Psoas muscle (tissue), 8 donors: ENCODE measurements around the gene PAK5. TPM values are rescaled to one million over a fixed set of nuclear protein-coding genes. Genes with fewer than 3 reads are reported as not detected.

Experiments
- ATAC-seq, 4 donors: fragments of 200-7000 bp; cut with Tn5 transposase; one replicate each; pipeline ENCODE4 v1.9.1; 2020; ENCODE audit warnings: moderate library complexity in 3 of 4, mild to moderate bottlenecking in 2 of 4
- DNase-seq, 2 donors: peaks; one replicate each; pipeline ENCODE4 v3.0.0-alpha.2; 2020
- H3K27ac ChIP-seq: fragments of 200-600 bp; one replicate; pipeline ENCODE4 v1.8.0; 2022
- H3K27me3 ChIP-seq, 3 donors: fragments of 200-600 bp in 1 of 3; one replicate each; pipeline versions ENCODE4 v1.6.1 to v1.8.0; 2013 to 2022; ENCODE audit warnings: low read length in 2 of 3, mild to moderate bottlenecking in 2 of 3, moderate library complexity in 1 of 3; ENCODE audit not compliant: insufficient read depth in 3 of 3
- H3K36me3 ChIP-seq, 2 donors: fragments of 200-600 bp in 1 of 2; one replicate each; pipeline versions ENCODE4 v1.6.1 to v1.8.0; 2013 to 2022; ENCODE audit warnings: low read depth in 1 of 2, mild to moderate bottlenecking in 1 of 2, moderate library complexity in 1 of 2; ENCODE audit not compliant: insufficient read depth in 1 of 2
- H3K4me1 ChIP-seq: fragments of 200-600 bp; one replicate; pipeline ENCODE4 v1.8.0; 2022
- H3K4me3 ChIP-seq: fragments of 200-600 bp; one replicate; pipeline ENCODE4 v1.8.0; 2022; ENCODE audit warnings: mild to moderate bottlenecking
- H3K9me3 ChIP-seq: fragments of 200-600 bp; one replicate; pipeline ENCODE4 v1.8.0; 2022
- WGBS, 3 donors: extraction: QIAGEN DNeasy Blood & Tissue Kit; methylation state at CpG; one replicate each; pipeline versions ENCODE4 v1.1.6 to v1.1.7; 2013; 5-methylcytosine and 5-hydroxymethylcytosine counted together
- intact Hi-C, 2 donors: fragments of 100-400 bp; cut with DNase I; formaldehyde crosslinking; loops; one replicate each; pipeline versions ENCODE4 v1.11.0 to v1.14.2; 2022
- polyA plus RNA-seq, 3 donors: library from polyadenylated mRNA; stranded (reverse); fragments of 200-250 nt; gene quantifications; one replicate each; pipeline ENCODE4 v1.2.3, GENCODE V29; 2013
- total RNA-seq, 4 donors: library from RNA; stranded (reverse); fragmentation: NEBNext Ultra II Directional in 2 of 4; extraction: Animal tissue kit (Norgen Biotek cat#: 25700) in 2 of 4; gene quantifications; one replicate each; pipeline versions ENCODE4 v1.2.1 to v1.2.4, GENCODE V29; 2021 to 2023
- TF ChIP-seq, protein P1 (sequence below): fragments of 200-600 bp; IDR thresholded peaks from one replicate; pipeline ENCODE4 v1.8.0; 2022; ENCODE audit warnings: antibody characterized with exemption
- donor health status: healthy with polysubstance abuse.
- donor health status: DM: no; HTN: no; CAD: no; lungs with moderate emphysema.
- donor health status: Bipolar disorder and iron deficiency.
- donor health status: healthy.
- donor health status: DM: yes; HTN: yes; CAD: no.
- donor health status: DM: no; HTN: no; CAD: no.
- donor health status: DM: no; HTN: no; CAD: no.
- donor health status: DM: yes; HTN: yes; CAD: no.

PAK5 gene
- total and polyA plus RNA-seq, 7 donors = 0.01 TPM; not detected in 6

DNA sequence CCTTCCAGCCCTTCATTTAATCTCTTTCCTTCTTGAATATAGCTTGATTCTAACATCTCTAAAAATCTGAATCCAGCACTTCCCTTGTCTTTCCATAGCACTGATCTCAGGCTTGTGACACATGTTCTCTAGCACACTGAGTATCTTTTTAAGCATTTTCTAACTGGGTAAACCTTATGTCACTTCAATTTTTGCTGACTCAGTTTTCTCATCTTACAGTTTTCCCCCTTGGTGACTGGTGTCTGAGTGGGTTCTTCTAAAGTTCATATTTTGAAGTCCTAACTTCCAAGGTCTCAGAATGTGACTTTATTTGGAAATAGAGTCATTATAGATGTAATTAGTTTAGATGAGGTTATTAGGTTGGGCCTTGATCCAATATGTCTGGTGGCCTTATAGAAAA is 153.9 kb downstream of the PAK5 start:
- H3K36me3 ChIP-seq = no peaks in the 10 kb centered on the region
- intact Hi-C loops = loop anchor here in 1 of 2 donors (5.0 kb wide), 1 partner anchor 48 kb away; no protein-coding TSS in a partner anchor
- no peak for ATAC-seq

DNA sequence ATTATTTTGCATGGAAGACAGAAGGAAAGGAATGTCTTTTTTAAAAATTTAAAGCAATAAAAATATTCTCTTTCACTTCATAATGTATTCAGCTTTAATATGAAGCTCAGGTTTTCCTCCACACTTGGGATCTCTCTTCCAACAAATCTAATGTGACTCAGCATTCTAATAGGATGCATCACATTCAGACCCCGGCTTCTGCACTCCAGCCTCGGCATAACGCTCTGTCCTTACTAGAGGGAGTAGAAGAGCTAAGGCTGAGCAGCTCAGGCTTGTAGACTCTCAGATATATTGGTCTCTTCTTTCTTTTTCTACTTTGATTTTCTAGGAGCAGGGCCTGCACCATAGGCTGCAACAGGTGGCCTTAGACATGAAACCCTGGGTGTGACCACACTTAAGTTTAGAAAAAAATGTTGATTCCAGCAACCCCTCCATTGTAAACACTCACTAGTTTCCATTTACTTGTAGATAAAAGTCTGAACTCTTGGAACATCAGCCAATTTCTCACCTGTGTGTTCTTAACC is 161.7 kb downstream of the PAK5 start:
- Histone ChIP-seq H3K9me3 (no peaks in the 10 kb centered on the region), H3K27me3 (no peaks in the 10 kb centered on the region), H3K27ac (no peak overlapping the region), H3K36me3 (no peaks in the 10 kb centered on the region), H3K4me1 (no peaks in the 10 kb centered on the region), H3K4me3 (no peak overlapping the region)
- intact Hi-C loops = no loop called here
- no peak for DNase-seq
- WGBS, 3 donors = 78 to 84% (median 80%) methylated on average over 3 of the region's 3 CpGs
- TF ChIP-seq, protein P1, sequence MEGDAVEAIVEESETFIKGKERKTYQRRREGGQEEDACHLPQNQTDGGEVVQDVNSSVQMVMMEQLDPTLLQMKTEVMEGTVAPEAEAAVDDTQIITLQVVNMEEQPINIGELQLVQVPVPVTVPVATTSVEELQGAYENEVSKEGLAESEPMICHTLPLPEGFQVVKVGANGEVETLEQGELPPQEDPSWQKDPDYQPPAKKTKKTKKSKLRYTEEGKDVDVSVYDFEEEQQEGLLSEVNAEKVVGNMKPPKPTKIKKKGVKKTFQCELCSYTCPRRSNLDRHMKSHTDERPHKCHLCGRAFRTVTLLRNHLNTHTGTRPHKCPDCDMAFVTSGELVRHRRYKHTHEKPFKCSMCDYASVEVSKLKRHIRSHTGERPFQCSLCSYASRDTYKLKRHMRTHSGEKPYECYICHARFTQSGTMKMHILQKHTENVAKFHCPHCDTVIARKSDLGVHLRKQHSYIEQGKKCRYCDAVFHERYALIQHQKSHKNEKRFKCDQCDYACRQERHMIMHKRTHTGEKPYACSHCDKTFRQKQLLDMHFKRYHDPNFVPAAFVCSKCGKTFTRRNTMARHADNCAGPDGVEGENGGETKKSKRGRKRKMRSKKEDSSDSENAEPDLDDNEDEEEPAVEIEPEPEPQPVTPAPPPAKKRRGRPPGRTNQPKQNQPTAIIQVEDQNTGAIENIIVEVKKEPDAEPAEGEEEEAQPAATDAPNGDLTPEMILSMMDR = no peak
- ATAC-seq = no peak

More for the DNA sequence above, 153.9 kb downstream of the PAK5 start:
- DNase-seq = no peak
- no peak overlapping the region for H3K4me3 ChIP-seq
- H3K27me3 ChIP-seq = no peaks in the 10 kb centered on the region
- no peak overlapping the region for H3K27ac ChIP-seq
- H3K9me3 ChIP-seq = no peaks in the 10 kb centered on the region
- TF ChIP-seq, protein P1 = no peak
- H3K4me1 ChIP-seq = no peaks in the 10 kb centered on the region

DNA sequence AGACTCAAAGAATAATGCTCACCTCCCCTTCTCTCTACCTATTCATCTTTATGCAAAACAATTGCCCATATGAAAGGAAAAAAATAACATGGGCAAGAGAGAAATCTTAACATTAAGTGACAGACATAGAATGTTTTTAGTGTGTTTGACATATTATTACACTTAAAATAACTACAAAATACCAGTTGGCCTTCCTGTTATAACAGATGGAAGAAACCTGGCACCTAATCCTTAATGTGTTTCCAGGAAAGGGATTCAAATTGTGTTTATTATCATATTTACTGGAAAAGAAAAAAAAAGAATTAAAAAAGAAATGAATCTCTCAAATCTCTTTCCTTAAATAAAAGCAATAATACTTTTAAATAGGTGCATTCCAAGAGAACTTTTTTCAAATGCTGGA is 165.9 kb downstream of the PAK5 start:
- no peak overlapping the region for H3K4me3 ChIP-seq
- H3K4me1 ChIP-seq = no peaks in the 10 kb centered on the region
- intact Hi-C loops = no loop called here
- no peak overlapping the region for H3K27ac ChIP-seq
- ATAC-seq (no peak), DNase-seq (no peak)
- TF ChIP-seq, protein P1 = no peak
- no peaks in the 10 kb centered on the region for H3K36me3 ChIP-seq
- no peaks in the 10 kb centered on the region for H3K9me3 ChIP-seq
- H3K27me3 ChIP-seq = no peaks in the 10 kb centered on the region

DNA sequence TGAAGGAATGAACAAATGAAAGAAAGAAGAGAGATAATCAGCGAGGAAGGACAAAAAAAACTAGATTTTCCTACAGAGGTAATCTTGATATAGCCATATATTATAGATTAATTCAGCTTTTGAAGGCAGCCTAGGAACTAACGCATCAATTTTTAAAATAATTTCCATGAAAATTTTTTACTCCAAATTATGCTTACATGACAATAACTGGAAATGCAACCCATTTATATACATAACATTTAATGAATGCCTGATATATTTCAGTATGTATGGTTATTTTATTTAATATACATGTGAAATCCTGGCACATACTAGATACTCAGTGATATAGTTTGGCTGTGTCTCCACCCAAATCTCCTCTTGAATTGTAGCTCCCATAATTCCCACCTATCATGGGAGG is 166.8 kb downstream of the PAK5 start:
- H3K4me1 ChIP-seq = no peaks in the 10 kb centered on the region
- H3K9me3 ChIP-seq = no peaks in the 10 kb centered on the region
- H3K27me3 ChIP-seq = no peaks in the 10 kb centered on the region
- H3K36me3 ChIP-seq = no peaks in the 10 kb centered on the region
- no peak for ATAC-seq
- 71 to 83% (median 83%) methylated on average over 2 of the region's 2 CpGs for WGBS, 3 donors
- intact Hi-C loops = no loop called here
- no peak for DNase-seq
- H3K4me3 ChIP-seq = no peak overlapping the region
- no peak overlapping the region for H3K27ac ChIP-seq
- TF ChIP-seq, protein P1 = no peak

DNA sequence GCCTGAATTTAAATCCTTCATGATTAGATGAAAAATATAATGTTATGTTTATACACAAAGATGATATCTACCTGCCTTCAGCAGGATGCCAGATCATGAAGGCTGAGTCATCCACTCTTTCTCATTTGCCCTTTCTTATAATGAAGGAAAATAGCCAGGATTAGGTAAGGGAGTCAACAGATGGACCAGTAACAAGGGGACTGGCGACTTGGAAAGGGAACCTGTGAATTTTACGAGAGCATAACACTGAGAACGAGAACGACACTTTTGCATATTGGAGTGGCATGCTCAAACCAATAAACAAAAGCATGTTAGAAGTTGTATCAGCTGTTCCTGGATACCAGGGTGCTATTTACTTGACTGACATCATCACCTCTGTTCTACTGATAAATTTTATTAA is 170.5 kb downstream of the PAK5 start:
- Histone ChIP-seq H3K9me3 (no peaks in the 10 kb centered on the region), H3K36me3 (no peaks in the 10 kb centered on the region), H3K27me3 (no peaks in the 10 kb centered on the region), H3K4me3 (no peak overlapping the region), H3K4me1 (no peaks in the 10 kb centered on the region), H3K27ac (no peak overlapping the region)
- intact Hi-C loops = no loop called here
- DNase-seq (no peak), ATAC-seq (no peak)
- TF ChIP-seq, protein P1 = no peak
- 48 to 60% (median 57%) methylated on average over 4 of the region's 4 CpGs for WGBS, 3 donors
